GM12878 (cell line): ENCODE results near the gene MEIKIN.

Experiments
- CHD4 ChIP-seq: fragments of 200-600 bp; sonication (generic); IDR thresholded peaks from 2 replicates; pipeline ENCODE4 v1.6.1; 2016; ENCODE audit warnings: mild to moderate bottlenecking
- ETV6 ChIP-seq, 2 experiments: fragments of 450-650 bp in 1 of 2; IDR thresholded peaks in 1 of 2; conservative IDR thresholded peaks in 1 of 2; 2 replicates each; pipeline ENCODE4 v1.6.1; 2014; ENCODE audit warnings: antibody characterized with exemption in 1 of 2, borderline replicate concordance in 1 of 2, low read depth in 1 of 2, mild to moderate bottlenecking in 1 of 2, moderate library complexity in 1 of 2
- EZH2 ChIP-seq: IDR thresholded peaks from 2 replicates; pipeline ENCODE4 v1.6.1; 2012; ENCODE audit warnings: low read depth, mild to moderate bottlenecking, control low read depth, inconsistent platforms, low read length, borderline replicate concordance; ENCODE audit not compliant: control insufficient read depth
- MXI1 ChIP-seq: fragments of 150-350 bp; IDR thresholded peaks from 2 replicates; pipeline ENCODE4 v1.6.1; 2011; ENCODE audit warnings: low read depth, mild to moderate bottlenecking, inconsistent platforms, low read length, improper control_type of control experiment
- POLR2A ChIP-seq: IDR thresholded peaks from 2 replicates; pipeline ENCODE4 v1.6.1; 2011; ENCODE audit warnings: low read depth, mild to moderate bottlenecking, low read length
- POLR2AphosphoS5 ChIP-seq: IDR thresholded peaks from 2 replicates; pipeline ENCODE4 v1.6.1; 2011; ENCODE audit warnings: mild to moderate bottlenecking, low read length, inconsistent platforms
- RAD21 ChIP-seq: IDR thresholded peaks from 2 replicates; pipeline ENCODE4 v1.6.1; 2011; ENCODE audit warnings: mild to moderate bottlenecking, low read depth, low read length, moderate library complexity; ENCODE audit not compliant: insufficient read depth
- SMAD1 ChIP-seq: fragments of 450-650 bp; IDR thresholded peaks from 2 replicates; pipeline ENCODE4 v1.6.1; 2018; ENCODE audit warnings: mild to moderate bottlenecking, low read depth; ENCODE audit not compliant: partially characterized antibody
- SPI1 ChIP-seq: IDR thresholded peaks from 2 replicates; pipeline ENCODE4 v1.6.1; 2011; ENCODE audit warnings: low read depth, mild to moderate bottlenecking, low read length, moderate library complexity, borderline replicate concordance; ENCODE audit not compliant: insufficient read depth
- TAF1 ChIP-seq: IDR thresholded peaks from 2 replicates; pipeline ENCODE4 v1.6.1; 2011; ENCODE audit warnings: mild to moderate bottlenecking, low read depth, low read length, borderline replicate concordance
- TF ChIP-seq, protein P1 (sequence below): IDR thresholded peaks from 2 replicates; pipeline ENCODE4 v1.6.1; 2011; ENCODE audit warnings: mild to moderate bottlenecking, low read depth, low read length, moderate library complexity; ENCODE audit not compliant: insufficient replicate concordance
- TF ChIP-seq, protein P2 (sequence below): fragments of 450-650 bp; formaldehyde crosslinking; IDR thresholded peaks from 2 replicates; pipeline ENCODE4 v1.4.0; 2020; ENCODE audit warnings: mild to moderate bottlenecking, moderate library complexity
- TF ChIP-seq, protein P3 (sequence below), 3 experiments: IDR thresholded peaks in 2 of 3; conservative IDR thresholded peaks in 1 of 3; 2 replicates each; pipeline ENCODE4 v1.5.1; 2011; ENCODE audit warnings: low read depth in 3 of 3, low read length in 3 of 3, mild to moderate bottlenecking in 3 of 3, control low read depth in 2 of 3, moderate library complexity in 2 of 3, inconsistent platforms in 1 of 3, mixed read lengths in 1 of 3; ENCODE audit not compliant: control insufficient read depth in 2 of 3, insufficient read depth in 1 of 3; ENCODE audit errors: extremely low read depth in 1 of 3

DNA sequence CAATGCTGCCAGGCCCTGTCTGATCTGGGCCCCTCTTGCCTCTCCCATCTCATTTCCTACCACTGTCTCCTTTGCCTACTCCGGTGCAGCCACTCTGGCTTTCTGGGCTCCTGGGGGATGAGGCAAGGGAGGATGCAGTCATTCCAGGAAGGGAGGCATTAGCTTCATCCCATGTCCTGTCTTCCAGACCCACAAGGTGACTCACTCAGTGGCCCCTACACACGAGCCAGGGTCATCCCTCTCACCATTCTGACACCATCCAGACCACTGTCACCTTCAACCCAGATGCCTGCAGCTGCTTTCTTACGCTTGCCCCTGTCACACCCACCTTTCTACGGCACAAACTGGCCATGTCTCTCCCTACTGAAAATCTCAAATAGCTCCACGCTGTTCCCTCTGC is 46.9 kb upstream of the MEIKIN start:
- TF ChIP-seq TAF1 = no peak
- TF ChIP-seq SMAD1 = no peak
- TF ChIP-seq, protein P1, sequence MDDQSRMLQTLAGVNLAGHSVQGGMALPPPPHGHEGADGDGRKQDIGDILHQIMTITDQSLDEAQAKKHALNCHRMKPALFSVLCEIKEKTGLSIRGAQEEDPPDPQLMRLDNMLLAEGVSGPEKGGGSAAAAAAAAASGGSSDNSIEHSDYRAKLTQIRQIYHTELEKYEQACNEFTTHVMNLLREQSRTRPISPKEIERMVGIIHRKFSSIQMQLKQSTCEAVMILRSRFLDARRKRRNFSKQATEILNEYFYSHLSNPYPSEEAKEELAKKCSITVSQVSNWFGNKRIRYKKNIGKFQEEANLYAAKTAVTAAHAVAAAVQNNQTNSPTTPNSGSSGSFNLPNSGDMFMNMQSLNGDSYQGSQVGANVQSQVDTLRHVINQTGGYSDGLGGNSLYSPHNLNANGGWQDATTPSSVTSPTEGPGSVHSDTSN = no peak
- TF ChIP-seq POLR2AphosphoS5 = no peak
- no peak for TF ChIP-seq CHD4
- TF ChIP-seq SPI1 = no peak
- TF ChIP-seq ETV6 (conservative IDR thresholded peaks at IDR 0.05 in 1 of 2, IDR thresholded peaks at IDR 0.05 in 1 of 2; ENCODE audit: borderline replicate concordance in 1 of 2, low read depth in 1 of 2) = no peak
- TF ChIP-seq EZH2 = no peak
- no peak for TF ChIP-seq MXI1
- no peak for TF ChIP-seq POLR2A
- no peak for TF ChIP-seq RAD21
- TF ChIP-seq, protein P2, sequence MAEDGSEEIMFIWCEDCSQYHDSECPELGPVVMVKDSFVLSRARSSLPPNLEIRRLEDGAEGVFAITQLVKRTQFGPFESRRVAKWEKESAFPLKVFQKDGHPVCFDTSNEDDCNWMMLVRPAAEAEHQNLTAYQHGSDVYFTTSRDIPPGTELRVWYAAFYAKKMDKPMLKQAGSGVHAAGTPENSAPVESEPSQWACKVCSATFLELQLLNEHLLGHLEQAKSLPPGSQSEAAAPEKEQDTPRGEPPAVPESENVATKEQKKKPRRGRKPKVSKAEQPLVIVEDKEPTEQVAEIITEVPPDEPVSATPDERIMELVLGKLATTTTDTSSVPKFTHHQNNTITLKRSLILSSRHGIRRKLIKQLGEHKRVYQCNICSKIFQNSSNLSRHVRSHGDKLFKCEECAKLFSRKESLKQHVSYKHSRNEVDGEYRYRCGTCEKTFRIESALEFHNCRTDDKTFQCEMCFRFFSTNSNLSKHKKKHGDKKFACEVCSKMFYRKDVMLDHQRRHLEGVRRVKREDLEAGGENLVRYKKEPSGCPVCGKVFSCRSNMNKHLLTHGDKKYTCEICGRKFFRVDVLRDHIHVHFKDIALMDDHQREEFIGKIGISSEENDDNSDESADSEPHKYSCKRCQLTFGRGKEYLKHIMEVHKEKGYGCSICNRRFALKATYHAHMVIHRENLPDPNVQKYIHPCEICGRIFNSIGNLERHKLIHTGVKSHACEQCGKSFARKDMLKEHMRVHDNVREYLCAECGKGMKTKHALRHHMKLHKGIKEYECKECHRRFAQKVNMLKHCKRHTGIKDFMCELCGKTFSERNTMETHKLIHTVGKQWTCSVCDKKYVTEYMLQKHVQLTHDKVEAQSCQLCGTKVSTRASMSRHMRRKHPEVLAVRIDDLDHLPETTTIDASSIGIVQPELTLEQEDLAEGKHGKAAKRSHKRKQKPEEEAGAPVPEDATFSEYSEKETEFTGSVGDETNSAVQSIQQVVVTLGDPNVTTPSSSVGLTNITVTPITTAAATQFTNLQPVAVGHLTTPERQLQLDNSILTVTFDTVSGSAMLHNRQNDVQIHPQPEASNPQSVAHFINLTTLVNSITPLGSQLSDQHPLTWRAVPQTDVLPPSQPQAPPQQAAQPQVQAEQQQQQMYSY (CRISPR knock-in tag) = no peak
- TF ChIP-seq, protein P3, sequence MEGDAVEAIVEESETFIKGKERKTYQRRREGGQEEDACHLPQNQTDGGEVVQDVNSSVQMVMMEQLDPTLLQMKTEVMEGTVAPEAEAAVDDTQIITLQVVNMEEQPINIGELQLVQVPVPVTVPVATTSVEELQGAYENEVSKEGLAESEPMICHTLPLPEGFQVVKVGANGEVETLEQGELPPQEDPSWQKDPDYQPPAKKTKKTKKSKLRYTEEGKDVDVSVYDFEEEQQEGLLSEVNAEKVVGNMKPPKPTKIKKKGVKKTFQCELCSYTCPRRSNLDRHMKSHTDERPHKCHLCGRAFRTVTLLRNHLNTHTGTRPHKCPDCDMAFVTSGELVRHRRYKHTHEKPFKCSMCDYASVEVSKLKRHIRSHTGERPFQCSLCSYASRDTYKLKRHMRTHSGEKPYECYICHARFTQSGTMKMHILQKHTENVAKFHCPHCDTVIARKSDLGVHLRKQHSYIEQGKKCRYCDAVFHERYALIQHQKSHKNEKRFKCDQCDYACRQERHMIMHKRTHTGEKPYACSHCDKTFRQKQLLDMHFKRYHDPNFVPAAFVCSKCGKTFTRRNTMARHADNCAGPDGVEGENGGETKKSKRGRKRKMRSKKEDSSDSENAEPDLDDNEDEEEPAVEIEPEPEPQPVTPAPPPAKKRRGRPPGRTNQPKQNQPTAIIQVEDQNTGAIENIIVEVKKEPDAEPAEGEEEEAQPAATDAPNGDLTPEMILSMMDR (IDR thresholded peaks at IDR 0.05 in 2 of 3, conservative IDR thresholded peaks at IDR 0.05 in 1 of 3; ENCODE audit: control insufficient read depth in 2 of 3, extremely low read depth in 1 of 3, insufficient read depth in 1 of 3, low read depth in 3 of 3, low read length in 3 of 3) = no peak
